HG02870 (cell line): ENCODE data around the gene SMG6.

Experiments
- ATAC-seq: cut with Tn5 transposase; IDR thresholded peaks from one replicate; pipeline ENCODE4 v1.9.1; 2021; ENCODE audit warnings: mild to moderate bottlenecking, moderate library complexity; ENCODE audit not compliant: unreplicated experiment

Gene SMG6

GRCh38 chr17:2237950-2238349, 65.6 kb downstream of the SMG6 start:
- no peak for ATAC-seq

DNA sequence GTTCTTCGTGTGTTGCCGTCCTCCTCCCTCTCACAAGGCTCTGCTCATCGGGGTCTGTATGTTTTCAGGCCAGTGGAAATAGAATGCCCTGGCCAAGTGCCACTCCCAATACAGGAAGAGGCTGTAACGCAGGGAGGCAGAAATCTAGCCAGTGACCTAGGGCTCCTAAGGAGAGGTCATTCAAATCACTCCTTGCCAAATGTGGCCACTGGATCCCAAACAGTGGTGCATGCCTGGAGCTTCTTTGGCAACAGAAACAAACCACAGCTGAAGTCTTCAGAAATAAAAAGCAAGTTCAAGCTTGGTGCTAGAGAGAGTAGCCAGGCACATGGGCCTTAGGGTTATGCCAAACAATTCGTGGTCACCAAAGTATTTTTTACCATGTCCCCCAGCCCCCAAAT, 66.1 kb downstream of the SMG6 start:
- ATAC-seq: no peak

DNA sequence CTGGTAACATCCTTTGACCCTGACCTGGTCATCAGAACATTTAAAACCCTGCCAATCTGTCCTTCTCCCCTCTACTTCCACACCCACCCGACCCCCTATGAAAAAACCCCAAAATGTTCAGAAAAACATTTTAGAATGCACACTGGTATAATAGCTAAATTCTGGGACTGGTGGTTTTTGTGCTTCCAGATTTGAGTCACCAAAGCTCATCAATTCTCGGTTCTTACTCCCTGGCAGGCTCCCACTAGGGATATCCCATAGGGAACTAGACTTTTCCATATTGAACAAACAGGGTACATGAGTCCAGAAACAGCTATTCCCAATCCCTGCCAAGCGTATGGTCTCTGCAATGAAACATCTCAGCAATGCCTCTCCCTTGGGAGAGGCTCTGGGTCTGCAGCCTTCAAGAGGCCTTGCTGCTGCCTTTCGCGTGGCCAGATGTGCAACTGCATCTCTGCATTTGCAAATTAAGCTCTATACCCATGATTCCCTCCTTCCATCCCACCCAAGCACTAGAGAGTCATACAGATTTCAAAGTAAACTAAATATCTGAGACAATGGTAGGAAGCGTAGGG, 67.7 kb downstream of the SMG6 start:
- no peak for ATAC-seq

DNA sequence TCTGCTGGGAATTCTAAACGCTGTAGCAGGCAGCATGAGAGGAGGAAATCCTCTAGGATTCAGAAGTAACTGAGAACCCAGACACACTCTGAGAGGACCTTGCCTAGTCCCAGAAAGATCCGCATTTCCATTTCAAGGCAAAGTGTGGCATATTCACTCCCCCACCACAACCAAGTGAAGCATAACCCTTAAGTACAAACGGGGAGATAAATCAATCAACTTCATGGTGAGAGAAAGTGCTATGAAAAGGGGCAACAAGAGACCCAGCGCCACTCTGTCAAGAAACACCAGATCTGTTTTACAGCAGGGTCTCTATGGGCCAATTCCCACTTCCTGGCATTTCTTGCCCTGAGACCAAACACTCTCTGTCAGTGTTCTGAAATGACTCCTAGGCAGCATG, 68.3 kb downstream of the SMG6 start:
- ATAC-seq: no peak

DNA sequence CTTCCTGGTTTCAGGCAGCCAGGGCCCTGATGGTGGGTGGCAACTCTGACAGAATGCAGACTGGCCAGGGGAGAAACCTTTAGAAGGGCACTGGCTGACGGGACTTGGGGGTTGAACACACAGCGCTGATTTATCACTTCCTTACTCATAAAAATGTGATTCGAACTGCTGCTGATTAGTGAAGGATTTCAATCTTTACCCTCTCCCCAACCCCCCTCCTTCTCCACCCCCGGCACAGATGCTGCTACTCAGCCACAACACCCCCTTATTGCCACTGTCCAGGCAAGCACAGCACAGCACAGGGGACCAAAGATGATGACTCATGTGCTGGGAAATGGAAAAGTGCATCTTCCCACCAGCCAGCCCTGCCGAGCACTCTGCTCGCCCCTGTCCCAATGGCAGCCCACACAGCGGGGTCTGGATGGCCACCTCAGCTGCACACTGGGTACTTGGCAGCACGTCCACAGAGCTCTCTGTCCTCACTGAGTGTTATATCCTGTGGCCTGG, 70.1 kb downstream of the SMG6 start:
- no peak for ATAC-seq

DNA sequence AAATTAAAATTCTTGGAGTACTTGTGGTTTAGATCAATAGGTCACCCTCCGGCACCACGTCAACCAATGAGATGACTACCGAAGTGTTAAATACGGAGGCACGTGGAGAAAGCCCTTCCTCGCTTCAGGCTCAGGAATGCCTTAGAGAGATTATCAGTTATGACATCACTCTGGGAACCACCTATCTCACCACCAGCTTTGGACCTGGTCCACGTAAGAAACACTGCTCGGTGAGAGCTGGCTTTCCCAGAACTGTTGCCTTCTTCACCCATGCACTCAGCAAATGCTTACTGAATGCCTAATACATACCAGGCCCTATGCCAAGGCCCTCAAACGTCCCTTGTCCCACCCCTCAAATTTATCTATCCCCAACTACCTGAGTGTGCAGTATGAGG, 71.3 kb downstream of the SMG6 start:
- no peak for ATAC-seq

GRCh38 chr17:2230877-2231276, 72.7 kb downstream of the SMG6 start:
- ATAC-seq: no peak

DNA sequence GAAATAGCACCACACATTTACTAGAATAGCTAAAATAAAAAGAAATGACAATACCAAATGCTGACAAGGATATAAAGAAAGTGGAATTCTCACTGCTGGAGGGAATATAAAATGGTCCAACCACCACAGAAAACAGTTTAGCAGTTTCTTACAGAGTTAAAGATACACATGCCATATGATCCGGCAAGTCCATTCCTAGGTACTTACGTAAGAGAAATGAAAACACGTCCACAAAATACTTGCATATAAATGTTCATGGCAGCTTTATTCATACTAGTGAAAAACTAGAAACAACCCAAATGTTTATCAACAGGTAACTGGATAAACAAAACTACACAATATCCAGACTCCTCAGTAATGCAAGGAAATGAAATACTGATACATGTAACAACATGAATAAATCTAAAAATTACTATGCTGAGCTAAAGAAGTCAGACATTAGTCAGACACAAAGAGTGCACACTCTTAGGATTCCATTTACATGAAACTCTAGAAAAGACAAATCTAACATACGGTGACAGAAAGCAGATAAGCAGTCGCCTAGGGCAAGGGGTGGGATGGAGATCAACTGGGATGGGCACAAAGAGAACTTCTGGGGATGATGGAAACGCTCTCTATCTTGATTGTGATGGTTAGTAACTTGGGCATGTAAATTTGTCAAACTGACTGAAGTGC, 76.4 kb downstream of the SMG6 start:
- ATAC-seq: no peak

DNA sequence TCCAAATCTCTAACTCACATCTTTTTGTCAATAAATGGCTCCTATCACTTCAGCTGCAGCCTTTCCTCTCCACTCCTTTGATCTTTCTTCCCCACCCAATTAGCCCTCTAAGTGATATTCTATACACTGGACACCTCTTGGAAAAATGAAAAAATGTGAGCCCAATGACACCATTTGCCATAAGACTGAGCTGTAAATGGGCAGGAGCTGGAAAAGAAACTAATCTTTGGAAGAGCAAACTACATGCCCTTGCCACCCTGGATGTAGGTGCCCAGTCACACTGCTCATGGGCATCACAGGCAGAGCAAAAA, 80.0 kb downstream of the SMG6 start:
- no peak for ATAC-seq

- no peak for ATAC-seq
Measured at GRCh38 chr17:2222901-2223616, 80.5 kb downstream of the SMG6 start.

- no peak for ATAC-seq
Measured at GRCh38 chr17:2222301-2222700, 81.3 kb downstream of the SMG6 start.

- ATAC-seq: no peak
Measured at GRCh38 chr17:2218426-2218825, 85.2 kb downstream of the SMG6 start.

DNA sequence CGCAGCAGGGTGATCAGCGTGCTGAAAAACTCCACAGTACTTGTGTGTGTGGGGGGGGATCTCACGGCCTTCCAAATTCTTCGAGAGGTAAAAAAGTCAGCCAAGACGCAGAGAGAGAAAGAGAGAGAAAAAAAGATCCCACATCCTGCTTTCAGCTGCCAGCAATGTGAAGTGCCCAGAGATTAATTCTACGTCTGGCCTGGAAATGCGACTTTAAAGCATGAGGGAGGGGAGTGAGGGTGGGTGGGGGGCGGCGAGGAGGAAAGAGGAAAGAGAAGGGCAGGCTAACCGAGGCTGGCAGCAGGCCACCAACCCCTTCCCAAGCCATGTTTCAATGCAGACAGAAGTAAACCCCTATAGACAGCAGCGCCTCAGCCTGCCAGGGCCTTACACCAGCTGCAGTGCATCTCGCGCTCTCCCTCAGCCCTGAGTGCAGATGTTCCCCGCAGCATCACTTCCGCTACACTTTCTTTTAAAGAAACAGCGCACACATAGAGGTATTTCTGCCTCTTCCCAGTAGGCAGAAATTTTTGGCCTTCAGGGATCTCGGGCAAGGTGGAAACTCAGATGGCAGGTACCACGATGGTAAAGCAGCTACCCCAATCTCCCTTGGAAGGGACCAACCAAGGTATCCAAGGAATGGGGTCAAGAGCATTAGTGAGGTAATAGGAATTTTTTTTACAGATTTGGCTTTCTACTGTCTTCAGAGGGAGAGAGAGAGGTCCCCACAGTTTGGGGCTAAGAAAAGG, 87.8 kb downstream of the SMG6 start:
- ATAC-seq: no peak

DNA sequence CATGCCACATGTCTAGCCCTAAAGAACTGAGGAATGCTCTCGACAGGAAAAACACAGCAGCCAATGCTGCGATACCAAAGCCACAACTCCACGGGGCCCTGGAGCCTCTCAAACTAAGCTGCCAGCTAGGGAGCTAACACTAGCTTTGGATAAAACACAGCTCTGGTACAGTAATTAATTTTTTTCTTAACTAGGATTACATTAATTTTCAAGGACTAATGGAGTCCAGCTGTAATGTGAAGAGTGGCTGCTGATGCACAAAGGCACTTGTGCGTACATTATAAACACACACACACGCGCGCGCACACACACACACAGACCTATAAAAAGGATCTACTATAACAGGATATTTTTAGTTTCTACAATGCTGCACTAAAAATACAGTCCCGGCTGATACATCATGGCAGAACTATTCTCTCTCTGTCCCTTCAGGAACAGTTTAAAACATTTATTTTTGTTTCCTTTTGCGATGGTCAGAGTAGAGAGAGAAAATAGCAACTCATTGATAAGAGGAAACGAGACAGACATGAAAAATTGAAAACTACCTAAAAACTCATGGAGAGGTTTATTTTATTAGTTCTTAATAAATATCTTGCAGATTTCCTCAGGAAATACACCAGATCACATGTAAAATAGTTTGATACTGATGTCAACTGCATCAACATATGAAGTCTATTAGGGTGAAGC, 88.5 kb downstream of the SMG6 start:
- no peak for ATAC-seq

DNA sequence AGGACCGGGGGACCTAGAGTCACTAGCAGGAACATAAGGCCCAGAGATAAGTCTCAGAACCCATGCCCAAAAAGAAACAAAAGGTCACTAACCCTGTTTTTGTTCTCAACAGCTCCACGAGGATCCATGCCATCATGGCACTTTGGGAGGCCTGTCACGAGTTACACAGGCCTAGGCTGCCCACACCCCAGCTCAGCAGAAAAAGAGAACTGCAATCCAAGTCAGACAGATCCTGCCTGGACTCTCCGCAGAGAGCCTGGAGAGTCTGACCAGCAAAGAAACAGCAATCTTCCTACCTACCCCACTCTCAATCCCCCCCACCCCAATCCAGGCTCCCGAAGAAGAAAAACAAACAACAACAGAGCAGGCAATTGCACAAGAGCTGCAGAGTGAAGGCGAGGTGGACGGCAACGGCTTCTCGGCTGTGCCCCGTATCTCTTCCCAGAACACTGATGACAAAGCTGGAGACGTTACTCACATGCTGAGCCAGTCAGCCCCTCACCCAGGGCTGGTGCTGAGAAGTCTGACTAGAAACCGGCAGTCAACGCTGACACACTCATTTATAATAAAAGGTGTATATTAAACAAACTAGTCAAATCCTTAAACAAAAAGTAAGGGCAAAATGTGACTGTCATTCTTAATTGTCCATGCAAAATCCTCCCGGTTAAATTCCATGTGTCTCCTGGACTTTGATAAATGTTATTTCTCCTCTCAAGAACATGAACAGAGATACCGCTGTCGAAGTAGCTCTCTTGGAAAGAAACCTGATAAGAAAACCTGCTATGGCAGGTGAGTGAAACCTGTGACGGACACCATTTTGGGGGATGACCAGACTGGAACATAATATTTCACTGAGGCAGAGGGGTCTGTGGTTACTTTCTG, 89.3 kb downstream of the SMG6 start:
- no peak for ATAC-seq

- ATAC-seq: no peak
Measured at GRCh38 chr17:2213291-2213960, 90.2 kb downstream of the SMG6 start.

DNA sequence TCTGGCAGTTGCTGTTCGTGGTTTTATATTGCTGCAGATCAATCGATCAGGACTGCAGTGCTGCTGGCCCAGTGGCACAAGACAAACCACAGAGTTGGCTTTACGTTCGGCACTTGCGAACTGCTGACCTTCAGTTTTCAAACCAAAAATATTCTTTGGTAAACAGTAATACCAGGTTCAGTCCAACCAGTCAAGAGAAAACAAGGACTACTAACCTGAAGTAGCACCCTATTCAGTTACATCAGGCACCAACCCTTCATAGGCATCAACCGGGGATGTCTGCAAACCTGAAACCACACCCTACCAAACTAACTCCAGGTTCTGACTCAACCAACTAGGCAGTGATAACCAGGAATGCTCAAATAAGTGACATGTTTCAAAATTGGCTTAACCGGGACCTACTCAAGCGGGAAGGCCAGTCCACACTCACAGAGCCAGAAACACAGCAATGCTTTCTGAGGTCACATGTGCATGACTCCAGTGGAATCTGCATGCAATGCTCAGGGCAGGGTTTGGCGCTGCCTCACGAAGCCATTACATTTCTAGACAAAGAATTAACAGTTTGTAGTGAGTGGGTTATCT, 91.1 kb downstream of the SMG6 start:
- no peak for ATAC-seq

DNA sequence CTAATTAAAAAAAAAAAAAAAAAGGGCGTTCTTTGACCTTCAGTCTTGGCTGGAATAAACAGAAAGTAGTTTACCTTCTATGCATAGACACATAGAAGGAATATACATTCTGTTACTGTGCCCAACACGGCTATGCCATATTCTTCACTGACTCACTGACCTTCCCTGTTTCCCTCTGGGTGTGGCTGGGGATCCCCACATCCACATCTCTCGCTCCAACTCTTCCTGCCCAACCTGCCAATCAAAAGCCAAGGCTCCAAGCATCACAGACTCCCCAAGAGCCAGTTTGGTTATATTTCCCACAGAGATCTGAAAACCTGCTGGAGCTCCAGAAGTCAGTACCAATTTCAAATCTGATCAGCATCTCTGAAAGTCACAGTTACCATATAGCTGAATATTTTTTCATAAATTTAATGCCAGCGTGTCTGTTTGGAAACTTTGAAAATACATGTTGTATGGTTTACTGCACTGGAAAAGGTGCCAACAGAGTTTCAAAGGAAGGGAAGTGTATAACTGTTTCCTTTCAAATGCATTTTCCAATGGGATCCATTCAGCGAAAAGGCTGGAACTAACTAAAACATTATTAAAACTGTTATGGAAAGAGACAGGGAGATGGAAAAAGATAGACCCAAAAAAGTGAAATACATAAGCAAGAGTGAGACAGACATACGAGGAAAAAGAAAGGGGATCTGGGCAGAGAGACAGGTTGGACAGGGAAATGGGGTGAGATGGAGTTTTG, 91.8 kb downstream of the SMG6 start:
- ATAC-seq: no peak

- no peak for ATAC-seq
Measured at GRCh38 chr17:2210726-2211125, 92.9 kb downstream of the SMG6 start.
